Ecto neural progenitor cell (in vitro differentiated cells): ENCODE results near the gene TIMP2.

Experiments
- DNase-seq: peaks from one replicate; pipeline ENCODE4 v3.0.0-alpha.2; 2018; ENCODE audit warnings: low spot score

TIMP2 gene

GRCh38 chr17:78865682-78866390, 59.4 kb downstream of the TIMP2 start:
- DNase-seq = peak; percentile 91

- DNase-seq = no peak
Observed at GRCh38 chr17:78864117-78864516, 61.1 kb downstream of the TIMP2 start.

- no peak for DNase-seq
Observed at GRCh38 chr17:78862073-78863023, 62.8 kb downstream of the TIMP2 start.

GRCh38 chr17:78861229-78861628, 64.0 kb downstream of the TIMP2 start:
- DNase-seq = no peak

GRCh38 chr17:78859051-78859450, 66.1 kb downstream of the TIMP2 start:
- no peak for DNase-seq

GRCh38 chr17:78857266-78857665, 67.9 kb downstream of the TIMP2 start:
- no peak for DNase-seq

- no peak for DNase-seq
Observed at GRCh38 chr17:78855561-78856165, 69.5 kb downstream of the TIMP2 start.

- DNase-seq = no peak
Observed at GRCh38 chr17:78854508-78854907, 70.7 kb downstream of the TIMP2 start.

- no peak for DNase-seq
Observed at GRCh38 chr17:78853926-78854394, 71.2 kb downstream of the TIMP2 start.

- no peak for DNase-seq
Observed at GRCh38 chr17:78852709-78853121, 72.5 kb downstream of the TIMP2 start.

GRCh38 chr17:78849026-78849425, 76.2 kb downstream of the TIMP2 start:
- no peak for DNase-seq

GRCh38 chr17:78847052-78847451, 78.1 kb downstream of the TIMP2 start:
- DNase-seq = no peak

GRCh38 chr17:78844301-78845005, 80.7 kb downstream of the TIMP2 start:
- DNase-seq = no peak

- peak; percentile 68 for DNase-seq
Observed at GRCh38 chr17:78842881-78843565, 82.2 kb downstream of the TIMP2 start.

GRCh38 chr17:78840780-78841611, 84.2 kb downstream of the TIMP2 start, which contains the start of gene USP36:
Gene USP36 (minus strand): TSS chr17:78840814. CDS start chr17:78836363, 4,451 bp downstream.
- peak; percentile 100 for DNase-seq

- DNase-seq = no peak
Observed at GRCh38 chr17:78840530-78840779, 84.7 kb downstream of the TIMP2 start.

GRCh38 chr17:78839762-78840529, 85.2 kb downstream of the TIMP2 start:
- no peak for DNase-seq

GRCh38 chr17:78839235-78839761, 85.9 kb downstream of the TIMP2 start:
- no peak for DNase-seq

GRCh38 chr17:78838574-78839005, 86.6 kb downstream of the TIMP2 start:
- no peak for DNase-seq
